ENCODE measurements around the gene MCOLN1.

MCOLN1 gene

DNA sequence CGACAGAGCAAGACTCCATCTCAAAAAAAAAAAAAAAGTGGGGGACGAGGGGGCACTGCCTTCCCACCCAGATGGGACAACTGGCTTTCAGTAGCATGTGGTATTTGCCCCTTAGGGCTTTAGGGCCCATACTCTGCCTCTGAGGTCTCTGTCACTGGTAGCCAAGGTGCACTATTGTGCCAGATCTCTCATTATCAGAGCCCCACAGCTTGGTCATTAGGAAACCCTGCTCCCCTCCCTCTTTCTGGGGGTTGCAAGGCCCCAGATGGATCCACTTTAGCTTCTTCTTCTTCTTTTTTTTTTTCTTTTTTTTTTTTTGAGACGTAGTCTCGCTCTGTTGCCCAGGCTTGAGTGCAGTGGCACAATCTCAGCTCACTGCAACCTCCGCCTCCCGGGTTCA lies 17.7 kb upstream of the MCOLN1 start:
- DNase-seq = no peak

DNA sequence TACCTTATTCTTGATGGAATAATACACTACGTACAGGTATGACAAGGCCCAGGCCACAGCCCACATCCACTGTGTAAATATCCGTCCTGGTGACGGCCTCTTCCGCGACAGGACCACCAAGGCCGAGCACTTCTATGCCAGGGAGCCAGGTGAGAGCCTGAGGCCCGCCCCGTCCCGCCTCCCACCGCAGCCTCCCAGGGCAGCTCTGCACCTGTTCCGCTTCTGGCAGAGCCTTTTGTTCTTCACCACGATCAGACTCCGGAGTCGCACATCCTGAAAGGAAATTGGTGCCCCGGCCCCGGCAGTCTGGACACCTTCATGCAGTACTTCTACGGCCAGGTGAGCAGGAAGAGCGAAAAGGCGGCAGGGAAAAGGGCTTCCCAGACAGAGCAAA lies 17.1 kb upstream of the MCOLN1 start:
- DNase-seq = no peak

DNA sequence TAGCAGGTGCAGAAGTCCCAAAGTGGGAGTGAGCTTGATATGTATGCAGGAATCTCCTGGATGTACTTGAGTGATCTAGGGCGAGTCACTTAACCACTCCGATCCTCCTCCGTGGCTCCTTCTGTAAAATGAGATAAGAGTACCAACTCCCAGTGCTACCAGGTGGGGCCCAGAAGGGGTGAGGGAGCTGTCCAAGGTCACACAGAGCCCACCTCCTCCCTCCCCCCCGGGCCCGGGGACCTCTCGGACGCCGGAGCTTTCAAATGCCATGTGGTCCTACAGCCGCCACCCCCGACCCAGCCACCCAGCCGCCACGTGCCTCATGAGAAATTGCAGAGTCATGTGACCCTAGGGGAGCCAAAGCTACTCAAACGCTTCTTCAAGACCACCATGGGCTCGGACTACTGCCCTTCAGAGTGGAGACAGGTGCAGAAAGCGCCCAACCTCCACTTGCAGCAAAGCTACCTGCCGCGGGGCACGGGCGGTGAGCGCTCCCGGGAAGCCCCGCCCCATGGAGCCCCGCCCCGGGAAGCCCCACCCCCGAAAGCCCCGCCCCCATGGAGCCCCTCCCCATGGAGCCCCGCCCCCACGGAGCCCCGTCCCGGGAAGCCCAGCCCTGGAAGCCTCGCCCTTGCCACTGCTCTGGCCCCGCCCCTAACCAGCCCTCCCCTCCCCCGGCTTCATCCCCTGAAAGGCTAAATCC lies 16.6 kb upstream of the MCOLN1 start:
- DNase-seq = no peak

DNA sequence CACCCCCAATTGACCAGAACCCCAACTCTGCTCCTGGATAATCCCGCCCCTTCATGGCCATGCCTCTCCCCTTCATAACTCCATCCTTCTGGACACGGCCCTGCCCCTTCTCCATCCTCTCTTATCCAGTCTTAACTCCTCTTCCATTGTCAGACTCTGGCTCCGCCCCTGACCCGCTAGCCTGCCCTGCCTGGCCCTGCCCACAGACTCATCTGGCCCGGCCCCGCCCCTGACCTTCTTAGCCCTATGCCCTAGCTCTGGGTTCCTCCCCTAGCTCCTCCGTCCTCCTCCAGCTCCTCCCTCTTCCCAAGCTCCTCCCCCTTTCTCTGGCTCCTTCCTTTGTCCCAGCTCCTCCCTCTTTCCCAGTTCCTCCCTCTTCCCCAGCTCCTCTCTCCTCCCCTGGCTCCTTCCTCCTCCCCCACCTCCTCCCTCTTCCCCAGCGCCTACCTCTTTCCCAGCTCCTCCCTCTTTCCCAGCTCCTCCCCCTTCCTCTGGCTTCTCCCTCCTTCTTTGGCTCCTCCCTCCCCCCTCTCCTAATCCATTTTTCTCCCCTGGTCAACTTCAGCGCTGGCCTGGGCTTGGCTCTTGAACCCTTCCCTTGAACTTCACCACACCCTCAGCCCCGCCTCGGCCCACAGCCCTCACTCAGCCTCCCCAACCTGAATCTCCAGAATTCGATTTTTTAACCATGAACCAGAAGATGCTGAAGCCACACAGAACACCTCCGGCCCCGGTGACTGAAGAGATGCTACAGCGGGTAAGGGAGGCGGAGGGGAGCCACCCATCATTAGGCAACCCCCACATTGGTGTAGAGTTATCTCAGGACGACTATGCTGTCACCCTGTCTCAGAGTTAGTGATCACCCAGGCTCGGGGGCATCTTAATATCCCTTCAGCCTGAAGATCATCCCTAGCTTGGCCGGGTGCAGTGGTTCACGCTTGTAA lies 15.8 kb upstream of the MCOLN1 start:
- peak; percentile 75 for DNase-seq

DNA sequence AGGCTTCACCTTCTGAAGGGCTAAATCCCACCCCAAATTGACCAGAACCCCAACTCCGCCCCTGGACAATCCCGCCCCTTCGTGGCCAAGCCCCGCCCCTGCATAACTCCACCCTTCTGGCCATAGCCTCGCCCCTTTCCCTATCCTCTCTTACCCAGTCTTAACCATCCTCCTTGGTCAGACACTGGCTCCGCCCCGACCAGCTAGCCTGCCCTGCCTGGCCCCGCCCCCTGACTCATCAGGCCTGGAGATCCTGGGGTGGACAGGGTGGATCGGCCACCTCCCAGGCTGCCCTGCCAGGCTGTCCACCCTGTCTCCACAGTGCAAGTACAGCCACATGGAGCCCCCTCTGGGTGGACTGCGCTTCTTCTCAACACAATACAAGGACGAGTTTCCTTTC lies 14.5 kb upstream of the MCOLN1 start:
- DNase-seq = peak; percentile 19

DNA sequence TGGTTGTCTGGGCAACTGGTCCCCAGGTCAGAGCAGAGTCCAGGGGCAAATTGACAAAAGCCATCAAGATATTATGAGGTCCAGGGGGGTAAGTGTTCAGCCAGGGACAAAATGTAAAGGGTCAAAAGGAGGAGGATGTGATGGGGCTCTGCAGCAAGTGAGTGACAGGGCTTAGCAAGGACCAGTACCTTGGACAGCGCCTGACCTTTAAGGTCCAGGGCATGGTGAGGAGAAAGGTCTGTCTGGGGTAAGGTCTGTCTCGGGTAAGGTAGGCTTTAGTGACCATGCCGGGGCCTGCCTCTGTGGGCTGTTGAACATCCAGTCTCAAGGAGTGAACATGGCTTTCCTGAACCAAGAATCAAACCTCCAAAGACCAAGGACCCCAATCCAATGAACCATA lies 12.8 kb upstream of the MCOLN1 start:
- no peak for DNase-seq

DNA sequence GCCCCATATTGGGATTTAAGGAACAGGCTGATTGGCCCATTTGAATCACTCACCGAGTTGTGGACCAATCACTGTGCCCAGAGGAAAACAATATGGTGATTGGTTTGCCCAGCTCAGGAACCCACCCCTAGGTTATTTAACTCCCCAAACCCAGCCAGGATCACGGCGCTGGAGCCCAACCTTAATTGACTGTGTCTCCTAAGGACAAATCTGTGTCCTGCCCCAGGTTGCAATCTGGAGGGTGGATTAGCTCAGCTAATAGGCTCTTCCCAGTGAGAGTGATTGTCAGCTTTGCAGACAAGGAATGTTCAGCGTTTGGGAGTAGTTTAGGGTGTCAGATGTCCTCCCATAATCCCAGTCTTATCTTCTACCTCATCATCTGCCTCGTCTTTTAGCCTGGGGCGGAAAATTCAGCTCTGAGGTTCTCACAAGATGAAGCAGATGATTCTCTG lies 10.0 kb upstream of the MCOLN1 start:
- no peak for DNase-seq

DNA sequence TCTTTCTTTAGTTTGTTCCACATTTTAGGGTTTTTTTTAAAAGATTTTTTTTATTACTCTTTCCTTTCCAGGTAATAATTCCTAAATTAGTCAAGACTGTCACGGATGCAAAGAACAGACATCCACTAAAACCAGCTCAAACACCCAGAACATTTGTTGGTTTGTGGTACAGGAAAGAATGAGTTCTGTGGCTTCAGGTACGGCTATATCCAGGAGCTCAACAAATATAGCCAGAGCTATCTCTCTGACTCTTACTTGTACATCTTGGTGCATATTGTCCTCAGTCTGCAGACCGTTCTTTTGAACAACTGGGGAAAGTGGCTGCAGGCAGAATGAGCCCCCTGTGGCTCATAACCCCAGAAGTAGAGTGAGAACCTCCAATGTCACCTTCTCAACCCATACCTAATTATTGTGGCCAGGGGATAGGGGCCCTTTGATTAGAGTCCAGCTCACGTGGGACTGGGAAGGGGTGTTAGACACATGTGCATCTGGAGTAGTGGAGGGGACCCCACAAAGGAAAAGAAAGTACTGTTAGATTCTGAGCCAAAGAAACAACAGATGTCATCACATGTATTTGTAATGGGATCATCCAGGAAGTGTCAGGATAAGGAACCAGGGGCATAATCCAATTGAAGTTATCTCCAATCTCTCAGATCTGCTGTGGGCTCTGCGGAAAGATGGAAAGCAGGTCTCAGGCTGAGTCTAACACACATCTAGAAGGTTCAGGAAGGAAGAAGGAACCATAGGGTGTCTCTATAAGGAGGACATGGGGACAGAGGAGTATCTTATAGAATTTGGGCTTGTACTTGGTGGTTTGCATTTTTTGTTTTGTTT lies 8.4 kb upstream of the MCOLN1 start:
- DNase-seq = no peak

DNA sequence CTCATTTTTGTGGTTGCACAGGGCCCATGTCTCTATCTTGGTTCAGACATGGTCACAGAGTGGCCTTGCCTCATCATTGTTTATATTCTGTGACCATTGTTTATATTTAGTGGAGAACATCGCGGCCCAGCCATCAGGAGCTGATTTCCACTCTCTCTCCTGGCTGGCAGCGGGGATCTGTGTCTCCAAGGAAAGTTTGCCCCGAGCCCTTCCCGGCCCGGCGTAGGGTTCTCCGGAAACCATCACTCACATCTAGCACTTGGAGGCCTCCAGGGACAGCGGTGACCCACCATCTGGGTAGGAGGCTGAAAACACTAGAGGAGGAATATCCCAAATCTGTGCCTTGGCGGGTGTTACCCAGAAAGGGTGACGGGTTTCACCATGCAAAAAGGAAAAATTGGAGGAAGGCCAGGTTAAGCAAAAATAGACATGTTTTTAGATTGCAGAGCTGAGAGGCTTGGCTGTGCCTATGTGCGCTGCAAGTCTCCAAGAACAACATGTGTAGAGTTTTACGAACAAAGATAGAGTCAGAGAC lies 7.2 kb upstream of the MCOLN1 start:
- no peak for DNase-seq

DNA sequence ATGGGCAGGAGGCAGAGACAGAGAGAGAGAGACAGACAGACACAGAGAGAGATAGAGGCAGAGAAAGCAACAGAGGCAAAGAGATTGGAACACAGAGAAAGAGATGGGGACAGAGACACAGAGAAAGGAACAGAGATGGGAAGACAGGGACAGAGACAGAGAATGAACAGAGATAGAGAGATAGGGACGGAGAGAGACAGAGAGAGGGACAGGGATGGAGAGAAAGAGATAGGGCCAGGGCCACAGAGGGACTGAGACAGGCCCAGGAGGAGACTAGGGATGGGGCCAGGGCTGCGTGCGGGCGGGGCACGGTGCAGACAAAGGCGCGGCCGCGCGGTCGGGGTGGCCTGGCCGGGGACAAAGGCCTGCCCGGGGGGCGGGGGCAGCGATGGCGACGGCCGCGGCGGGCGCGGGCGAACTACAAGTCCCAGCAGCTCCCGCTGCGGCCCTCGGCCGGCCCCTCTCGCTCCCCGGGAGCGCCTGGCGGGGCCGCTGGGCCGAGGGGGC lies 6.7 kb upstream of the MCOLN1 start, which contains the start of gene ZNF358:
Gene ZNF358 (plus strand): TSS at position 459 of the 507 bp plus-strand sequence. CDS start 3,140 bp downstream, outside the sequence.
- no peak for DNase-seq

DNA sequence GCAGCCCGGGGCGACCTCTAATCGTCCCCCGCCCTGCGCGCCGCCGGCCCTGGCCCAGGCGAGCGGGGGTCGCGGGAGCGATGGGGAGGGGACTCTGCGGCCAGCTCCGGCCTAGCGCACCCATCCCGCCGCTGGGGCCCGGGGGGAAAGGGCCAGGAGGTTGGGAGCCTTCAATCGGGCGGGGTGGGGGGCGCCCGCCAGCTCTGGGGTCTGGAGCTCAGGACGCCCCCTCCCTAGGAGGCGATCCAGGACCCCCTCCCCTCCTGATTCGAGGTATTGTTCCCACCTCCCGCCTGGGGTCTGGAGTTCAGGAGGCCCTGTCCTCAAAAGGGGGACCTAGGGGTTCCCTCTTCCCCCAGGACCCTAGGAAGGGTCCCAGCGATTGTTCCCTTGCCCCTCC lies 6.1 kb upstream of the MCOLN1 start:
- no peak for DNase-seq

DNA sequence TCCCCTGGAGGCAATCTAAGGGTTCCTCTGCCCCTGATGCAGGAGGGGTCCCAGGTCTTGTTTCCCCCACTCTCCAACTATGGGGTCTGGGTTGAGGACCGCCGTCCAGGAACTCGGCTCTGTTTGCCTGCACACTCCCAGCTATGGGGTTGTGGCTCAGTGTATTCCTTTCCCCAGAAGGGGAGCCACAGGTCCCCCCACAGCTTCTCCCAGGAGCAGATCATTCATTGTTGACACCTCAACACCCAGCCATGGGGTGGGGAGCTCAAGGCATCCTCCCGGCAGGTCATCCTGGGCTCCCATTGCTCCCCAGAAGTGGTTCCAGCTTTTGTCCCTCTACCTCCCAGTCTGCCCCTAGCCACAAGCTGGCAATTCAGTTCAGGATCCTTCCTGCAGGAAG lies 5.5 kb upstream of the MCOLN1 start:
- DNase-seq = no peak

DNA sequence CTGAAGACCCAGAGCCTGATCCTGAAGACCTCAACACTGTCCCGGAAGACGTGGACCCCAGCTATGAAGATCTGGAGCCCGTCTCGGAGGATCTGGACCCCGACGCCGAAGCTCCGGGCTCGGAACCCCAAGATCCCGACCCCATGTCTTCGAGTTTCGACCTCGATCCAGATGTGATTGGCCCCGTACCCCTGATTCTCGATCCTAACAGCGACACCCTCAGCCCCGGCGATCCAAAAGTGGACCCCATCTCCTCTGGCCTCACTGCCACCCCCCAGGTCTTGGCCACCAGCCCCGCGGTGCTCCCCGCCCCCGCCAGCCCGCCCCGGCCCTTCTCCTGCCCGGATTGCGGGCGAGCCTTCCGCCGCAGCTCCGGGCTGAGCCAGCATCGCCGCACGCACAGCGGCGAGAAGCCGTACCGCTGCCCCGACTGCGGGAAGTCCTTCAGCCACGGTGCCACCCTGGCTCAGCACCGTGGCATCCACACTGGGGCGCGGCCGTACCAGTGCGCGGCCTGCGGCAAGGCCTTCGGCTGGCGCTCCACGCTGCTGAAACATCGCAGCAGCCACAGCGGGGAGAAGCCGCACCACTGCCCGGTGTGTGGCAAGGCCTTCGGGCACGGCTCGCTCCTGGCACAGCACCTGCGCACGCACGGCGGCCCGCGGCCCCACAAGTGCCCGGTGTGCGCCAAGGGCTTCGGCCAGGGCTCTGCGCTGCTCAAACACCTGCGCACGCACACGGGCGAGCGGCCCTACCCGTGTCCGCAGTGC lies 2.9 kb upstream of the MCOLN1 start:
- DNase-seq = no peak

DNA sequence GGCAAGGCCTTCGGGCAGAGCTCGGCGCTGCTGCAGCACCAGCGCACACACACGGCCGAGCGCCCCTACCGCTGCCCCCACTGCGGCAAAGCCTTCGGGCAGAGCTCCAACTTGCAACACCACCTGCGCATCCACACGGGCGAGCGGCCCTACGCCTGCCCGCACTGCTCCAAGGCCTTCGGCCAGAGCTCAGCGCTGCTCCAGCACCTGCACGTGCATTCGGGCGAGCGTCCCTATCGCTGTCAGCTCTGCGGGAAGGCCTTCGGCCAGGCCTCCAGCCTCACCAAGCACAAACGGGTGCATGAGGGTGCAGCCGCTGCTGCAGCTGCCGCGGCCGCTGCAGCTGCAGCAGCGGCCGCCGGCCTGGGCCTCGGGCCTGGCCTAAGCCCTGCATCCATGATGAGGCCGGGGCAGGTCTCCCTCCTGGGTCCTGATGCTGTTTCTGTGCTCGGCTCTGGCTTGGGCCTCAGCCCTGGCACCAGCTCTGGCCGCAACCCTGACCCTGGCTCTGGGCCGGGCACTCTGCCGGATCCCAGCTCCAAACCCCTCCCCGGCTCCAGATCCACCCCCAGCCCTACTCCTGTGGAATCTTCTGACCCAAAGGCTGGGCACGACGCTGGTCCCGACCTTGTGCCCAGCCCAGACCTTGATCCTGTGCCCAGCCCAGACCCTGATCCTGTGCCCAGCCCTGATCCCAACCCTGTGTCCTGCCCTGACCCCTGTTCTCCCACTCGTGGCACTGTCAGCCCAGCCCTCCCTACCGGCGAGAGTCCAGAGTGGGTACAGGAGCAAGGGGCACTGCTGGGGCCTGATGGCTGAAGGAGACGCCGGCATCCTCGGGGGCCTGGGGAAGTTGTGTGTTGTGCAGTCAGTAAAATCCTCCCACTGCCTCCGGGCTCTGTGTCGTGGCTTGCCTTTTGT lies 2.0 kb upstream of the MCOLN1 start:
- no peak for DNase-seq

DNA sequence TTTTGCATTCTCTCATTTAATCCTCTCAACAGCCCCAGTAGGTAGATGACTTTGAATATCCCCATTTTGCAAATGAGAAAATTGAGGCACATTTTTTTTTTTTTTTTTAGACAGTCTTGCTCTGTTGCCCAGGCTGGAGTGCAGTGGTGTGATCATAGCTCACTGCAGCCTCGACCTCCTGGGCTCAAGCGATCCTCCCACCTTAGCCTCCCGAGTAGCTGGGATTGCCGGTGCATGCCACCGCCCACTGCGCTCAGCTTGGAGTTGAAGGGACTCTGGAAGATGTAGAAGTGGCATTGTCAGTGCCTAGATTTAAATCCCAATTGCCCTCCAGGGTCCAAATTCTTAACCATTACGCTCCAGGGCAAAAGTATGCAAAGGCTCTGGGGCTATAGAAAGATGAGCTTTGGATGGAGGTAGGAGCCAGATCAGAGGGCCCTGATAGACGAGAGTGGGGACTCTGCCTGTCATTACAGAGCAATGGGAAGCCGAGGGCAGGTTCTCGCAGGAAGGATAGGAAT lies 813 bp upstream of the MCOLN1 start:
- DNase-seq = no peak

DNA sequence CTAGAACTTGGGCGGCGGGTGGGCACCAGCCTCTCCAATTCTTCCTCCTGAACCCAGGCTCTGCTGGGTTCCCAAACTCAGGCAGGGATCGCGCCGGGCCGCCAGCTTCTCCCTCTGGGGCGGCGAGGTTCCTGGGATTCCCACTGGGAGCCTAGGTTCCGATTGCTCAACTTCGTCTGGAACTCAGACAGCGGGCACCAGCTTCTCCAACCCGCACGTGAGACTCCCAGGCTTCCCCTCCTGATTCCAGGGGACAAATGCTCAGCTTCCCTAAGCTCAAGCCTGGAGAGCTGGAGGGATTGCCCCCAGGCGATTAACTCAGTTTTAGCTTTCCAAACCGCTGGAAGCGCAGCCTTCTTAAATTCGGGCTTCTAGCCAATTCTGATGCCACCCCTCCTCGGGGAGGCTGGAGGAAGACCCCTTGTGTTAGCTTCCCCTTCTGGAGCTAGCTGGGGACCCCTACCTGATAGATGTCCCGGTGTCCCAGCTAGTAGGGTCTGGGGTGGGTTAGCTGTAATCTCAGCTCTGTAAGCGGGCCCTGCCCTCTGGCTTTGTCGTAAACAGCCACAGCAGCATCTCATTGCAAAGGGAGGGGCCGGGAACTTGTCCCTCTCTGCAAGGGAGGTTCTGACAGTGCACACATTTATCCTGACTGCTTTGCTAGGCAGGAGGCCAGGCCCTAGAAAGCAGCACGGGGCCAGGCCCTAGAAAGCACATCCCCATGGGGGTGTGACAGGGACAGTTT lies 671 bp downstream of the MCOLN1 start:
- no peak for DNase-seq

DNA sequence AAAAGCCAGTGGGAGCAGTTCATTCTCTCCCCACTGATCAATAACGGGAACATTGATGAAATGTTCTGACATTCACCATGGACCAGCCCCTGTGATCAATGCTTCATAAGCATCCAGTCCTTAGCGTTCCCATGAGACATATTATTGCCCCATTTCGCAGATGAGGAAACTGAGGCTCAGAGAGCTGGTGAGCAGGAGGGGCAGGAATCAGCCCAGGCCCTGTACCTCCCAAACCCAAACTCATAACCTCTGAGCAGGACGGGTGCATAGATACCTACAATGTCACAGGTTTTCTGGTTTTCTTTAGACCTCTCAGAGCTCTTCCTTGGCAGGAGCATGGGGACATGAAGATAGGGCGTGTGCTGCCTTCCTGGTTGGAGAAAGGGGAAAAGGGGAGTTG lies 2.1 kb downstream of the MCOLN1 start:
- no peak for DNase-seq

DNA sequence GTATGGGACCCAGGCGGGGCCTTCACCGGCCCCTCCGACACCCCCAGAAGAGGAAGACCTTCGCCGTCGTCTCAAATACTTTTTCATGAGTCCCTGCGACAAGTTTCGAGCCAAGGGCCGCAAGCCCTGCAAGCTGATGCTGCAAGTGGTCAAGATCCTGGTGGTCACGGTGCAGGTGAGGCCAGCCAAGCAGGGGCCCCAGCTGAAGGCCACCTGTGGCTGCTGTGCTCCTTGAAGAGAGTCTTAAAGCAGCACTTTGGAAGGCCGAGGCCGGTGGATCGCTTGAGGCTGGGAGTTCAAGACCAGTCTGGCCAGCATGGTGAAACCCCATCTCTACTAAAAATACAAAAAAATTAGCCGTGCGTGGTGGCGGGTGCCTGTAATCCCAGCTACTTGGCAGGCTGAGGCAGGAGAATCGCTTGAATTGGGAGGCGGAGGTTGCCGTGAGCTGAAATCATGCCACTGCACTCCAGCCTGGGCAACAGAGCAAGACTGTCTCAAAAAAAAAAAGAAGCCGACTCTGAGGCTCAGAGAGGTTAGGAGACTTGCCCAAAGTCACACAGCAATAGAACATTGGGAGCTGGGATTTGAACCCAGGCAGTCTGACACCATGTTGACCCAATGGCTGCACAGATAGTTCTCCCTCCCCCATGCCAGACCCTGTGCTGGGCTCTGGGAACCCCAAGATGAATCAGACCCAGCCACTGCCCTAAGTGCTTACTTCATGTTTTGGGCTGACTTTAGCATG lies 2.7 kb downstream of the MCOLN1 start:
- no peak for DNase-seq

Data from SHP77 treated with DMSO at 0.1 percent for 48 hours (cell line).